NB4 (cell line): ENCODE data around the gene TMEM45A.

Experiments
- CTCF ChIP-seq: IDR thresholded peaks from one replicate; pipeline ENCODE4 v1.5.1; 2012; ENCODE audit warnings: low read depth, low read length
- MAX ChIP-seq: IDR thresholded peaks from 2 replicates; pipeline ENCODE4 v1.6.1; 2011; ENCODE audit warnings: low read depth, low read length
- POLR2A ChIP-seq: IDR thresholded peaks from 2 replicates; pipeline ENCODE4 v1.6.1; 2011; ENCODE audit warnings: mild to moderate bottlenecking; ENCODE audit not compliant: insufficient read length; ENCODE audit errors: extremely low read depth

- TF ChIP-seq CTCF: no peak
- TF ChIP-seq MAX: no peak
- no peak for TF ChIP-seq POLR2A
Measured at GRCh38 chr3:100553618-100554372, 61.4 kb downstream of the TMEM45A start.
